ENCODE measurements around the gene EEF1A1.
"Not testable (repeated sequence)": the region's sequence is repeated elsewhere in the genome, so short reads cannot be mapped to it uniquely, and the experiment has no call there.

The EEF1A1 gene

DNA sequence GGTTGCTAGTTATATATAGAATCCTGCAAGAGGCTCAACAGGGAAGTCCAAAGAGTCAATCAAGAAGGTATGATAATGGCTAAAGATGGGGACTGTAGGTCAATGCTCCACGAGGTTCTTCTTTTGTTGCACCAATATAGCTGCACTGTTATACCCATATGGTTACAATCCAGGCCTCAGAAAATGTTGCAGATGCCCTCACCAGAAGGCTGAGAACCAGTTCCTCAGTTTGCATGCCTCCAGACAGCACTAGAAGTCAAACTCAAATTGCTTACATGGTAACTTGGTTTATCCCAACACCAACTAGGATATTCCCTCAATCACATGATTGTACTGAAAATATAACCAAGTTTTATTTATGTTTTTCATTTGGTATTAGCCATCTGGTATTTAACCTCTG is 12.1 kb downstream of the EEF1A1 start:
- TF ChIP-seq, protein P1, sequence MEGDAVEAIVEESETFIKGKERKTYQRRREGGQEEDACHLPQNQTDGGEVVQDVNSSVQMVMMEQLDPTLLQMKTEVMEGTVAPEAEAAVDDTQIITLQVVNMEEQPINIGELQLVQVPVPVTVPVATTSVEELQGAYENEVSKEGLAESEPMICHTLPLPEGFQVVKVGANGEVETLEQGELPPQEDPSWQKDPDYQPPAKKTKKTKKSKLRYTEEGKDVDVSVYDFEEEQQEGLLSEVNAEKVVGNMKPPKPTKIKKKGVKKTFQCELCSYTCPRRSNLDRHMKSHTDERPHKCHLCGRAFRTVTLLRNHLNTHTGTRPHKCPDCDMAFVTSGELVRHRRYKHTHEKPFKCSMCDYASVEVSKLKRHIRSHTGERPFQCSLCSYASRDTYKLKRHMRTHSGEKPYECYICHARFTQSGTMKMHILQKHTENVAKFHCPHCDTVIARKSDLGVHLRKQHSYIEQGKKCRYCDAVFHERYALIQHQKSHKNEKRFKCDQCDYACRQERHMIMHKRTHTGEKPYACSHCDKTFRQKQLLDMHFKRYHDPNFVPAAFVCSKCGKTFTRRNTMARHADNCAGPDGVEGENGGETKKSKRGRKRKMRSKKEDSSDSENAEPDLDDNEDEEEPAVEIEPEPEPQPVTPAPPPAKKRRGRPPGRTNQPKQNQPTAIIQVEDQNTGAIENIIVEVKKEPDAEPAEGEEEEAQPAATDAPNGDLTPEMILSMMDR (IDR thresholded peaks at IDR 0.05; ENCODE audit: insufficient read depth, low read depth, low read length, missing control alignments): no peak
- DNase-seq (ENCODE audit: low read depth): no peak
- no peak overlapping the region for H3K4me3 ChIP-seq (ENCODE audit: low read length)

DNA sequence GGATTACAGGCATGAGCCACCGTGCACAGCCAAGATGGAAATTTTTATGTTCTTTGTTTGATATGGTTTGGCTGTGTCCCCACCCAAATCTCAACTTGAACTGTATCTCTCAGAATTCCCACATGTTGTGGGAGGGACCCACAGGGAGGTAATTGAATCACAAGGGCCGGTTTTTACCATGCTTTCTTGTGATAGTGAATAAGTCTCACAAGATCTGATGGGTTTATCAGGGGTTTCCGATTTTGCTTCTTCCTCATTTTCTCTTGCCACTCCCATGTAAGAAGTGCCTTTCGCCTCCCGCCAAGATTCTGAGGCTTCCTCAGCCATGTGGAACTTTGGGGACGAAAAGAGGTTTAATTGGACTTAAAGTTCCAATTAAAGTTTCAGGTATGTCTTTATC is 14.6 kb downstream of the EEF1A1 start:
- no peak overlapping the region for H3K4me3 ChIP-seq (ENCODE audit: low read length)
- no peak for DNase-seq (ENCODE audit: low read depth)
- TF ChIP-seq, protein P1 (IDR thresholded peaks at IDR 0.05; ENCODE audit: insufficient read depth, low read depth, low read length, missing control alignments): no peak

DNA sequence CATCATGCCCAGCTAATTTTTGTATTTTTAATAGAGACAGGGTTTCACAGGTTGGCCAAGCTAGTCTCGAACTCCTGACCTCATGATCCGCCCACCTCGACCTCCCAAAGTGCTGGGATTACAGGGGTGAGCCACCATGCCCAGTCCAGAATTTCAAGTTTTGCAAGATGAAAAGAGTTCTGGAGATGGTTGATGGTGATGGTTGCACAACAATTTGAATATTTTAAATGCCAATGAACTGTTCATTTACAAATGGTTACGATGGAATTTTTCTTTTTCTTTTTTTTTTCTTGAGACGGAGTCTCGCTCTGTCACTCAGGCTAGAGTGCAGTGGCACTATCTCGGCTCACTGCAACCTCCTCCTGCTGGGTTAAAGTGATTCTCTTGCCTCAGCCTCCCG is 15.1 kb downstream of the EEF1A1 start:
- peak; percentile 44 for DNase-seq (ENCODE audit: low read depth)
- H3K4me3 ChIP-seq (ENCODE audit: low read length): not testable (repeated sequence)

DNA sequence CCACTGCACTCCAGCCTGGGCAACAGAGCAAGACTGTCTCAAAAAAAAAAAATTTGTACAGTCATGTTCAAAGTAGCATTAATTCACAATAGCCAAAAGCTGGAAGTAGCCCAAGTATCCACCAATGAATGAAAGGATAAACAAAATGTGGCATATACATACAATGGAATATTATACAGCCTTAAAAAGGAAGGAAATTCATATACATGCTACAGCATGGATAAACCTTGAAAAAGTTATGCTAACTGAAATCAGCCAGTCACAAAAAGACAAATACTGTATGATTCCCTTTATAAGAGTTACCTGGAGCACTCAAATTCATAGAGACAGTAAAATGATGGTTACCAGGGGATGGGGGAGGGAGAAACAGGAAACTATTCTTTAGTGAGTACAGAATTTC is 15.7 kb downstream of the EEF1A1 start:
- DNase-seq (ENCODE audit: low read depth): no peak
- TF ChIP-seq, protein P1 (IDR thresholded peaks at IDR 0.05; ENCODE audit: insufficient read depth, low read depth, low read length, missing control alignments): no peak
- no peak overlapping the region for H3K4me3 ChIP-seq (ENCODE audit: low read length)

DNA sequence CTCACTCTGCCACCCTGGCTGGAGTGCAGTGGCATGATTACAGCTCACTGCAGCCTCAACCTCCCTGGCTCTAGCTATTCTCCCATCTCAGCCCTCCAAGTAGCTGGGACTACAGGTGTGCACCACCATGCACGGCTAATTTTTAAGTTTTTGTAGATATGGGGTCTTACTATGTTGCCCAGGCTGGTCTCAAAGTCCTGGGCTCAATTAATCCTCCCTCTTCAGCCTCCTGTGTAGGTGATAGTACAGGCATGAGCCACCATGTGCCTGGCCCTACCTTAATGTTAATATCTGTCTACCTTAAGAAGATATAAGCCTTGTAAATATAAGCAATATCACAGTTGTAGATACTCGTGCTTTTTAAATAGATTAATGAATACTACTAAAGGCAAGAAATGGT is 16.7 kb downstream of the EEF1A1 start:
- no peak overlapping the region for H3K4me3 ChIP-seq (ENCODE audit: low read length)
- TF ChIP-seq, protein P1 (IDR thresholded peaks at IDR 0.05; ENCODE audit: insufficient read depth, low read depth, low read length, missing control alignments): no peak
- no peak for DNase-seq (ENCODE audit: low read depth)

DNA sequence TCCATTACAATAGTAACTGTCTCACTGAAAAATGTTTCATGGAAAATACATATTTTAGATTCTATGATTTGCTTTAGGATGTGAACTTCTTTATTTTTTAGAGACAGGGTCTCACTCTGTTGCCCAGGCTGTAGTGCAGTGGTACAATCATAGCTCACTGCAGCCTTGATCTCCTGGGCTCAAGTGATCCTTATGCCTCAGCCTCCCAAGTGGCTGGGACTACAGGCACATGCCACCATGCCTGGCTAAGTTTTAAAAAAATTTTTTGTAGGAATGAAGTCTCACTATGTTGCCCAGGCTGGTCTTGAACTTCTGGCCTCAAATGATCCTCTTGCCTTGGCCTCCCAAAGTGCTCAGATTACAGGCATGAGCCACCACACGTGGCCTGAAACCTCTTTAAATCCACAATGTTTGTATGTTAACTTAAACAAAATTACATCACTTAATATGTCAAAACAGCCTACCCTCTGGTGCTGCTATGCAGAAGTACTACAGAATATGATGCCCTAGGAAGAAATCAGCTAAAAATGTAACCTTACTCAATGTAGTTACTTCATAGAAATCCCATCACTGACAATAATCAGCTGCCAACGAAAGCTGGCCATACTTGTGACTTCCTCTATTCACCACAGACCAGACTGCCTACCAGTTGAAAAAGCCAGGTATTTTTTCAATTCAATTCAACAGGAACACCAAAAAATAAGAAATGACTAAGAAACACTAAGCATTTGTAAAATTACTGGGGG is 17.6 kb downstream of the EEF1A1 start:
- TF ChIP-seq, protein P1 (IDR thresholded peaks at IDR 0.05; ENCODE audit: insufficient read depth, low read depth, low read length, missing control alignments): no peak
- H3K4me3 ChIP-seq (ENCODE audit: low read length): no peak overlapping the region
- DNase-seq (ENCODE audit: low read depth): no peak

DNA sequence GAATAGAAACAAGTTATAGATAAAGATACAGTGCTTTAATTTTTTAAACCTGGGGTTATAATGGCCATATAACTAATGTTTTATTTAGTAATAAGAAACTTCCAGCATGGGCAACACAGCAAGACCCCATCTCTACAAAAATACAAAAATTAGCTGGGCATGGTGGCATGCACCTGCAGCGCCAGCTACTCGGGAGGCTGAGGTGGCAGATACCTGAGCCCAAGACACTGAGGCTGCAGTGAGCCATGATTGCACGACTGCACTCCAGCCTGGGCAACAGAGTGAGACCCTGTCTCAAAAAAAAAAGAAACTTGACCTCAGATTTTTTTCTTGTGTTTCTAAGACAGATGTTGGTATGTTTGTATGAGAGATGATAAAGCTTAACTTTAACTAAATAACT is 22.9 kb downstream of the EEF1A1 start:
- DNase-seq (ENCODE audit: low read depth): no peak
- no peak overlapping the region for H3K4me3 ChIP-seq (ENCODE audit: low read length)
- TF ChIP-seq, protein P1 (IDR thresholded peaks at IDR 0.05; ENCODE audit: insufficient read depth, low read depth, low read length, missing control alignments): no peak

Measured in epithelial cell of esophagus (primary cell).